Stomach (tissue), 4 donors: ENCODE results near the gene PLXND1.

Source experiments
- CTCF ChIP-seq, 7 experiments: fragments of 450-650 bp in 4 of 7; fragments of 200-600 bp in 3 of 7; sonication (generic) in 3 of 7; IDR thresholded peaks; one replicate each; pipeline ENCODE4 v1.5.1; 2016 to 2019; ENCODE audit warnings: antibody characterized with exemption in 7 of 7, control low read depth in 2 of 7, mild to moderate bottlenecking in 1 of 7
- EP300 ChIP-seq: sonication (generic); formaldehyde crosslinking; IDR thresholded peaks from one replicate; pipeline ENCODE4 v1.6.1; 2017; ENCODE audit warnings: antibody characterized with exemption
- POLR2A ChIP-seq, 4 donors: fragments of 450-650 bp; IDR thresholded peaks; one replicate each; pipeline ENCODE4 v1.6.1; 2016; ENCODE audit warnings: antibody characterized with exemption in 4 of 4, control low read depth in 2 of 4, mild to moderate bottlenecking in 1 of 4, moderate library complexity in 1 of 4
- POLR2AphosphoS5 ChIP-seq, 3 donors: sonication (generic); formaldehyde crosslinking; IDR thresholded peaks; one replicate each; pipeline ENCODE4 v1.6.1; 2016; ENCODE audit warnings: antibody characterized with exemption in 3 of 3

- no peak for TF ChIP-seq CTCF (IDR thresholded peaks at IDR 0.05)
- TF ChIP-seq EP300, result no peak
- no peak for TF ChIP-seq POLR2AphosphoS5 (IDR thresholded peaks at IDR 0.05)
- TF ChIP-seq POLR2A (IDR thresholded peaks at IDR 0.05), result no peak
Observed at GRCh38 chr3:129653019-129653418, 46.5 kb upstream of the PLXND1 start.
